Osteoblast (primary cell): Measurements from ENCODE around the gene GRXCR1. TPM values are rescaled to one million over a fixed set of nuclear protein-coding genes. Genes with fewer than 3 reads are reported as not detected.

ENCODE experiments used
- DNase-seq: peaks from one replicate; pipeline ENCODE4 v3.0.0; 2011; ENCODE audit warnings: low spot score, mixed read lengths; ENCODE audit not compliant: insufficient read length; ENCODE audit errors: missing footprints
- H2AFZ ChIP-seq: 2 replicates; pipeline ENCODE4 v1.6.0; 2011; ENCODE audit warnings: mild to moderate bottlenecking, low read length
- H3K27ac ChIP-seq: 2 replicates; pipeline ENCODE4 v1.5.1; 2011; ENCODE audit warnings: mild to moderate bottlenecking, low read depth, low read length, moderate library complexity
- H3K27me3 ChIP-seq: 2 replicates; pipeline ENCODE4 v1.6.0; 2012; ENCODE audit warnings: mild to moderate bottlenecking, control low read depth, inconsistent platforms, low read length, moderate library complexity; ENCODE audit not compliant: insufficient read depth
- H3K36me3 ChIP-seq: 2 replicates; pipeline ENCODE4 v1.5.1; 2011; ENCODE audit warnings: mild to moderate bottlenecking, low read length, control low read depth, moderate library complexity; ENCODE audit not compliant: insufficient read depth
- H3K4me1 ChIP-seq: 2 replicates; pipeline ENCODE4 v1.5.1; 2011; ENCODE audit warnings: mild to moderate bottlenecking, low read length, control low read depth, moderate library complexity; ENCODE audit not compliant: insufficient read depth
- H3K4me2 ChIP-seq: 2 replicates; pipeline ENCODE4 v1.6.0; 2011; ENCODE audit warnings: mild to moderate bottlenecking, low read length; ENCODE audit not compliant: insufficient read depth
- H3K4me3 ChIP-seq: fragments of 200-600 bp; sonication (generic); 3 replicates; pipeline ENCODE4 v1.5.1; 2012; ENCODE audit warnings: mild to moderate bottlenecking, low read length, inconsistent platforms; ENCODE audit not compliant: insufficient read depth
- H3K79me2 ChIP-seq: 2 replicates; pipeline ENCODE4 v1.6.0; 2012; ENCODE audit warnings: mild to moderate bottlenecking, low read length, control low read depth, inconsistent platforms; ENCODE audit not compliant: insufficient read depth
- H3K9me3 ChIP-seq: 2 replicates; pipeline ENCODE4 v1.5.1; 2011; ENCODE audit warnings: low read depth, low read length, control low read depth
- H4K20me1 ChIP-seq: 2 replicates; pipeline ENCODE4 v1.6.0; 2012; ENCODE audit warnings: mild to moderate bottlenecking, low read length, control low read depth; ENCODE audit not compliant: insufficient read depth
- CTCF ChIP-seq: IDR thresholded peaks from 2 replicates; pipeline ENCODE4 v1.5.1; 2011; ENCODE audit warnings: mild to moderate bottlenecking, low read depth, low read length, moderate library complexity; ENCODE audit errors: extremely low read depth
- small RNA-seq: library from RNA; depleted of rRNA; stranded (forward); fragments of <200 nt; gene quantifications from one replicate; pipeline ENCODE3, GENCODE V24; 2012
- total RNA-seq: library from RNA; depleted of rRNA; stranded (reverse); fragments of >200 nt; gene quantifications from 2 replicates; pipeline ENCODE4 v1.2.3, GENCODE V29; 2012

GRXCR1 gene
- total RNA-seq, 1 donor: not detected

DNA sequence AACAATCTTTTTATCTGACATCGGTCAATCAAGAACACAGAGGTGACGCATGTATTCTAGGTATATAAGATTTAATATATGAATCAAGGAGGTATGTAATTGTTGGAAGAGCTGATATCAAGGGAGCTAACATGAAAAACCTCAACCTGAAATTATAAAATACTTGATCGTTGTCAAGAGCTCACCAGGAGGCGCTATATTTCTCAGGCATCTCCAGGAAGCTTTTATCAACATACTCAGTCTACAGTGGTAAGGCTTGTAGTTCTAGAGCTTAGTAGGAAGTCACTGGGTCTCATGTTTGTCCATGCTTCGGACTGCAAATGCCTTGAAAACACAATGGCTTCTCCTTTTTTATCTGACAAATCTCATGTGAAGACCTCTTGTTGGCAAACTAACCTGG is 156.1 kb downstream of the GRXCR1 start:
- H3K9me3 ChIP-seq: no peaks in the 10 kb centered on the region
- no peak overlapping the region for H3K4me3 ChIP-seq
- no peak overlapping the region for H2AFZ ChIP-seq
- no peaks in the 10 kb centered on the region for H3K36me3 ChIP-seq
- no peaks in the 10 kb centered on the region for H3K79me2 ChIP-seq
- H3K4me2 ChIP-seq: no peak overlapping the region
- DNase-seq: no peak
- H3K27me3 ChIP-seq: no peaks in the 10 kb centered on the region
- no peaks in the 10 kb centered on the region for H4K20me1 ChIP-seq
- no peak overlapping the region for H3K27ac ChIP-seq
- no peaks in the 10 kb centered on the region for H3K4me1 ChIP-seq
- no peak for TF ChIP-seq CTCF

DNA sequence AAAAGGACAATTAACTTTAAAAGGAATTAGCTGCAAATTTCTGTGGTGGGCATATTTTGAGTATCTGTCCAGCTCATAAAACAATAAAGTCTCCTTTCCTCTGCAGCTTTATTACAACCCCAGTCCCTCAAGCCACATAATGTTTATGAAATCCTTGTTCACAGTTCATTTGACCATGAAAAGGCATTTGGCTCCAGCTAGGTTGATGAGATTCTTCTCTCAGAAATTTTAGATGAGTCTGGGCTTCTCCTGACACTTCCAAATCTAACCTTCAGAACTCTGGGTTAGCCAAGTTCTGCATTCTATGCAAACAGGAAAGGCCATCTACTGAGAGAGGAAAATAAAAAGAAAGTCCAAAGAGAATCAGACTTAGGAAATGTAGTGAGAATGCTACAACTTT is 156.8 kb downstream of the GRXCR1 start:
- Histone ChIP-seq H4K20me1 (no peaks in the 10 kb centered on the region), H2AFZ (no peak overlapping the region), H3K9me3 (no peaks in the 10 kb centered on the region), H3K27me3 (no peaks in the 10 kb centered on the region), H3K4me1 (no peaks in the 10 kb centered on the region), H3K4me3 (no peak overlapping the region), H3K27ac (no peak overlapping the region), H3K36me3 (no peaks in the 10 kb centered on the region), H3K79me2 (no peaks in the 10 kb centered on the region), H3K4me2 (no peak overlapping the region)
- no peak for DNase-seq
- TF ChIP-seq CTCF: no peak

GRCh38 chr4:43066415-43066814 is 173.9 kb downstream of the GRXCR1 start:
- Histone ChIP-seq H3K4me2 (no peak overlapping the region), H2AFZ (no peak overlapping the region), H4K20me1 (no peaks in the 10 kb centered on the region), H3K36me3 (no peaks in the 10 kb centered on the region), H3K79me2 (no peaks in the 10 kb centered on the region), H3K27me3 (no peaks in the 10 kb centered on the region), H3K27ac (no peak overlapping the region), H3K4me3 (no peak overlapping the region), H3K4me1 (no peaks in the 10 kb centered on the region), H3K9me3 (peaks cover 5% of the 10 kb centered on the region)
- no peak for DNase-seq
- TF ChIP-seq CTCF: no peak

DNA sequence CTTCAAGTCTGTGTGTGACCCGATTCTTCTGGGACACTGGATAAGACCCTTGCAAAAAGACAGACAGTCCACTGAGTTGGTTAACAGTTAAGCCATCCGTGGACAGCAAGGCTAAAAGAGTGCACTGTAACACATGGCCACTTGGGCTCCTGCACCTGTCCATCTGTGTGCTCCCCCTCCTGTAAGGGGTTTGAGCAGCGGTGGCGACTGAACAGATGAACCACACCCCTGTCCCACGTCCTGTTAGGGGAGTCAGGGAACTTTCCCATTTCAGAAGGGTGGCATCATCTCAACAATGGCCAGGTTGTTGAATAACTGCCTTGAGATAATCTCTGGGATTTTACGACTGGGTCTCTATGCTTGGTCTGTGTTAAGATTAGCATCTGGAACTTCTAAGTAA is 178.6 kb downstream of the GRXCR1 start:
- no peaks in the 10 kb centered on the region for H3K79me2 ChIP-seq
- H4K20me1 ChIP-seq: no peaks in the 10 kb centered on the region
- no peak overlapping the region for H3K4me3 ChIP-seq
- H3K36me3 ChIP-seq: no peaks in the 10 kb centered on the region
- H3K27me3 ChIP-seq: no peaks in the 10 kb centered on the region
- no peak overlapping the region for H2AFZ ChIP-seq
- peaks cover 9% of the 10 kb centered on the region for H3K9me3 ChIP-seq
- TF ChIP-seq CTCF: no peak
- no peak for DNase-seq
- no peaks in the 10 kb centered on the region for H3K4me1 ChIP-seq
- no peak overlapping the region for H3K27ac ChIP-seq
- no peak overlapping the region for H3K4me2 ChIP-seq

Small RNA genes lying within 50 kb of the gene (small RNA-seq; reads per million reads assigned to genes)
- not detected for gene RN7SKP82

Other genes starting within 250 kb of the GRXCR1 start
- gene ATP8A1, start 235.6 kb upstream of the GRXCR1 start, total RNA-seq: 2.1 and 2.5 TPM in 2 replicates